Measurements from ENCODE around the gene NELFA. TPM values are rescaled to one million over a fixed set of nuclear protein-coding genes. Genes with fewer than 3 reads are reported as not detected.
"Not testable (repeated sequence)": the region's sequence is repeated elsewhere in the genome, so short reads cannot be mapped to it uniquely, and the experiment has no call there.

NELFA gene
- total and polyA plus RNA-seq, 10 of the 15 experiments (the other 5 are each of a cell fraction or from before 2014, with no cell fraction given): 0.39 to 38.6 (median 16.7) TPM

DNA sequence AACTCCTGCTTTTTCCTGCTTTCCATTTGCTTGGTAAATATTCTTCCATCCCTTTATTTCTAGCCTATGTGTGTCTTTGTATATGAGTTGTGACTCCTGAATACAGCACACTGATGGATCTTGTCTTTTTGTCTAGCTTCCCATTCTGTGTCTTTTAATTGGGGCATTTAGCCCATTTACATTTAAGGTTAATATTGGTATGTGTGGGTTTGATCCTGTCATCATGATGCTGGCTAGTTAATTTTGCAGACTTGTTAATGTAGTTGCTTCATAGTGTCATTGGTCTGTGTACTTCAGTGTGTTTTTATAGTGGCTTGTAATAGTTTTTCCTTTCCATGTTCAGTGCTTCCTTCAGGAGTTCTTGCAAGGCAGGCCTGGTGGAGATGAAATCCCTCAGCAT lies 22.4 kb upstream of the NELFA start:
- H3K9me3 ChIP-seq (replicated peaks; ENCODE audit: control insufficient read depth, insufficient read depth, low read length); H3K36me3 ChIP-seq (ENCODE audit: control insufficient read depth in 2 of 2, insufficient read depth in 2 of 2, low read length in 1 of 2); intact Hi-C loops (cut with micrococcal nuclease; ENCODE audit: unreplicated experiment); H4K20me1 ChIP-seq (ENCODE audit: control insufficient read depth, insufficient read depth); H3K4me1 ChIP-seq (ENCODE audit: control insufficient read depth, insufficient read depth, low read length); H3K4me3 ChIP-seq; DNase-seq (ENCODE audit: low read depth, low spot score); H3K4me2 ChIP-seq (ENCODE audit: control insufficient read depth, insufficient read depth); SMC1A ChIA-PET (ENCODE audit: uncharacterized antibody, unreplicated experiment); H3K79me2 ChIP-seq (ENCODE audit: control insufficient read depth, insufficient read depth, low read length); H3K9ac ChIP-seq (ENCODE audit: control insufficient read depth, insufficient read depth, low read length); RAD21 ChIA-PET (ENCODE audit: unreplicated experiment); CTCF ChIA-PET; BruUV-seq (replicated peaks); H3K27ac ChIP-seq (ENCODE audit: control insufficient read depth, insufficient read depth); H3K27me3 ChIP-seq (replicated peaks in 1 of 2; ENCODE audit: control insufficient read depth in 2 of 2, insufficient read depth in 2 of 2, low read length in 1 of 2); ATAC-seq; in situ Hi-C loops (cut with MboI); H2AFZ ChIP-seq (ENCODE audit: control insufficient read depth, low read depth, low read length); FAIRE-seq: not testable (repeated sequence)
- POLR2A ChIA-PET: interaction anchor here (0.5 to 1.0 kb wide), 4 partner anchors 14 to 61 kb away, joined by 3 to 5 read pairs (median 4); no protein-coding TSS in a partner anchor

DNA sequence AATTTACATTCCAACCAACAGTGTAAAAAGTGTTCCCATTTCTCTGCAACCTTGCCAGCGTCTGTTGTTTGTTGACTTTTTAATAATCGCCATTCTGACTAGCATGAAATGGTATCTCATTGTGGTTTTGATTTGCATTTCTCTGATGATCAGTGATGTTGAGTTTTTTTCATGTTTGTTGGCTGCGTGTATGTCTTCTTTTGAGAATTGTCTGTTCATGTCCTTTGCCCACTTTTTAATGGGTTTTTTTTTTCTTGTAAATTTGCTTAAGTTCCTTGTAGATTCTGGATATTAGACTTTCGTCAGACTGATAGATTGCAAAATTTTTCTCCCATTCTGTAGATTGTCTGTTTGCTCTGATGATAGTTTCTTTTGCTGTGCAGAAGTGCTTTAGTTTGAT lies 18.3 kb upstream of the NELFA start:
- POLR2A ChIA-PET; FAIRE-seq; H3K4me2 ChIP-seq (ENCODE audit: control insufficient read depth, insufficient read depth); H3K4me3 ChIP-seq; H3K79me2 ChIP-seq (ENCODE audit: control insufficient read depth, insufficient read depth, low read length); intact Hi-C loops (cut with micrococcal nuclease; ENCODE audit: unreplicated experiment); CTCF ChIA-PET; H3K27me3 ChIP-seq (replicated peaks in 1 of 2; ENCODE audit: control insufficient read depth in 2 of 2, insufficient read depth in 2 of 2, low read length in 1 of 2); in situ Hi-C loops (cut with MboI); H4K20me1 ChIP-seq (ENCODE audit: control insufficient read depth, insufficient read depth); BruUV-seq (replicated peaks); H3K9ac ChIP-seq (ENCODE audit: control insufficient read depth, insufficient read depth, low read length); RAD21 ChIA-PET (ENCODE audit: unreplicated experiment); H3K36me3 ChIP-seq (ENCODE audit: control insufficient read depth in 2 of 2, insufficient read depth in 2 of 2, low read length in 1 of 2); H3K4me1 ChIP-seq (ENCODE audit: control insufficient read depth, insufficient read depth, low read length); H3K27ac ChIP-seq (ENCODE audit: control insufficient read depth, insufficient read depth); H3K9me3 ChIP-seq (replicated peaks; ENCODE audit: control insufficient read depth, insufficient read depth, low read length); SMC1A ChIA-PET (ENCODE audit: uncharacterized antibody, unreplicated experiment); ATAC-seq; DNase-seq (ENCODE audit: low read depth, low spot score); H2AFZ ChIP-seq (ENCODE audit: control insufficient read depth, low read depth, low read length): not testable (repeated sequence)
- 16% methylated on average over 4 of the region's 4 CpGs for WGBS (ENCODE audit: insufficient coverage, insufficient replicate concordance, low lambda C conversion rate, missing lambda C conversion rate)

DNA sequence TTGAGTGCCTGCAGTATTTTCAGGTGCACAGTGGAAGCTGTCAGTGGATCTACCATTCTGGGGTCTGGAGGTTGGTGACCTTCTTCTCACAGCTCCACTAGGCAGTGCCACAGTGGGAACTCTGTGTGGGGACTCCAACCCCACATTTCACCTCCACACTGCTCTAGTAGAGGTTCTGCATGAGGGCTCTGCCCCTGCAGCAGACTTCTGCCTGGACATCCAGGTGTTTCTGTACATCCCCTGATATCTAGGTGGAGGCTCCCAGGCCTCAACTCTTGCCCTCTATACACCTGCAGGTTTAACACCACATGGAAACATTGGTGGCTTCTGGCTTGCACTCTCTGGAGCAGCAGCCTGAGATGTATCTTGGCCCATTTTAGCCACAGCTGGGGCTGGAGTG lies 17.0 kb upstream of the NELFA start:
- H3K4me3 ChIP-seq: no peak overlapping the region
- ChIA-PET POLR2A (no interaction called here), SMC1A (ENCODE audit: uncharacterized antibody, unreplicated experiment) (no interaction called here), CTCF (no interaction called here), RAD21 (ENCODE audit: unreplicated experiment) (no interaction called here)
- no peak overlapping the region for H3K4me2 ChIP-seq (ENCODE audit: control insufficient read depth, insufficient read depth)
- H3K27ac ChIP-seq (ENCODE audit: control insufficient read depth, insufficient read depth): no peak overlapping the region
- BruUV-seq (replicated peaks): no TSS peak
- no peaks in the 10 kb centered on the region for H3K79me2 ChIP-seq (ENCODE audit: control insufficient read depth, insufficient read depth, low read length)
- in situ Hi-C loops (cut with MboI): no loop called here
- ATAC-seq (no peak), FAIRE-seq (no peak), DNase-seq (ENCODE audit: low read depth, low spot score) (no peak)
- intact Hi-C loops (cut with micrococcal nuclease; ENCODE audit: unreplicated experiment): no loop called here
- no peaks in the 10 kb centered on the region for H3K36me3 ChIP-seq (ENCODE audit: control insufficient read depth in 2 of 2, insufficient read depth in 2 of 2, low read length in 1 of 2)
- no peaks in the 10 kb centered on the region for H4K20me1 ChIP-seq (ENCODE audit: control insufficient read depth, insufficient read depth)
- H3K27me3 ChIP-seq (replicated peaks in 1 of 2; ENCODE audit: control insufficient read depth in 2 of 2, insufficient read depth in 2 of 2, low read length in 1 of 2): peaks cover 0 to 2% of the 10 kb centered on the region in 2 experiments; a peak in 1 of 4 replicates
- no peaks in the 10 kb centered on the region; the same call in 2 of the 3 replicates for H3K9me3 ChIP-seq (replicated peaks; ENCODE audit: control insufficient read depth, insufficient read depth, low read length)
- H2AFZ ChIP-seq (ENCODE audit: control insufficient read depth, low read depth, low read length): no peak overlapping the region
- no peak overlapping the region for H3K9ac ChIP-seq (ENCODE audit: control insufficient read depth, insufficient read depth, low read length)
- no peak for TF ChIP-seq CEBPB (IDR thresholded peaks at IDR 0.05; ENCODE audit: borderline replicate concordance in 1 of 2, low read depth in 2 of 2, low read length in 2 of 2)
- H3K4me1 ChIP-seq (ENCODE audit: control insufficient read depth, insufficient read depth, low read length): no peaks in the 10 kb centered on the region

Data from GM12878 (cell line).